Activated CD8-positive, alpha-beta memory T cell treated with anti-CD3 and anti-CD28 coated beads for 24 hours (primary cell): ENCODE measurements around the gene SMAD7.

ENCODE experiments used
- DNase-seq: peaks from one replicate; pipeline ENCODE4 v3.0.0-alpha.2; 2020

SMAD7 gene

DNA sequence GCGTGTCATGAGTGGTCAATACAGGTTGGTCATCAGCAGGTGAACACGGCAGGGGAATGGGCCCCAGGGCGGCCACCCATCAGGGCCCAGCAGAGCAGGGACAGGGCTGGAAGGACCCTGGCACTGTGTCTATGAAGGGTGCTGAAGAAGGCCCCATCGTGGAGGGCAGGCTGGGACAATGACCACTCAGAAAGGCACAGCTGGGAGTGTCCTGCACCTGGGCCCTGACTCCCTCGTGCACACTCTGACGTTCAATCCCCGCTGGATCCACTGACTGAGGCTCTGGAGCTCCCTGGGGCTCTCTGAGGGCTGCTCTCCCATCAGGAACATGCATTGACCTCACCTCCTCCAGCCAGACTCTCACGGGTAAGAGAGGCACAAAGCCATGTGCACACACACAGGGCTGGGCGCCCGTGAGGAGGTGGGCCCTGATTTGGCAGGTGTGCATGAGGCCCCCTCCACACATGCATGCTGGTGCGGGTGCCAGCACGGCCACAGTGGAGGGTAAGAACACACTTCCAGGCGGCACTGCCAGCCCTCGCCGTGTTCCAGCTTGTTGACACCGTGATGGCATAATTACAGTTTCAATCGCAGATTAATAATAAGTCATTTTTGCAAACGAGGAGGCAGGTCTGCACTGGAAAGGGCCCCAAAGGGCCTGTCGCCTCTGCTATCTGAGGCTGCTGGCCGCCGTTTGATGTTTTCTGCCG is 58.5 kb downstream of the SMAD7 start:
- no peak for DNase-seq

DNA sequence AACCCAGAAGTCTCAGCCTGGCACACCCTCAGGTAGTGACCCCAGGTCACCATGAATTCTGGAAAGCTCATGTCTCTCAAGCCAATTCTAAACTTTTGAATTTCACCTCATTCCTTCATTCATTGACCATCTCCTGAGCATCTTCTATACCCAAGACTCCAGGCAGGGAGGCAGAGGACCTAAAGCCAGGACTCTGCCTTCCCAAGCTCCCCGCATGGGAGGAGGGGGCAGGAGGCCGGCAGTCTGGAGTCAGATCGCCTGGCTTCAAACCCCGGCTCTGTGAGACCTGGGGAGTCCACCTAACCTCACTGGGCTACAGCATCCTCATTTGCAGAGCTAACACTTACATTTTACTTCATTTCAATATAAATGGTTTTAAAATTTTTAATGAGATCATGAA is 59.0 kb downstream of the SMAD7 start:
- DNase-seq = no peak

DNA sequence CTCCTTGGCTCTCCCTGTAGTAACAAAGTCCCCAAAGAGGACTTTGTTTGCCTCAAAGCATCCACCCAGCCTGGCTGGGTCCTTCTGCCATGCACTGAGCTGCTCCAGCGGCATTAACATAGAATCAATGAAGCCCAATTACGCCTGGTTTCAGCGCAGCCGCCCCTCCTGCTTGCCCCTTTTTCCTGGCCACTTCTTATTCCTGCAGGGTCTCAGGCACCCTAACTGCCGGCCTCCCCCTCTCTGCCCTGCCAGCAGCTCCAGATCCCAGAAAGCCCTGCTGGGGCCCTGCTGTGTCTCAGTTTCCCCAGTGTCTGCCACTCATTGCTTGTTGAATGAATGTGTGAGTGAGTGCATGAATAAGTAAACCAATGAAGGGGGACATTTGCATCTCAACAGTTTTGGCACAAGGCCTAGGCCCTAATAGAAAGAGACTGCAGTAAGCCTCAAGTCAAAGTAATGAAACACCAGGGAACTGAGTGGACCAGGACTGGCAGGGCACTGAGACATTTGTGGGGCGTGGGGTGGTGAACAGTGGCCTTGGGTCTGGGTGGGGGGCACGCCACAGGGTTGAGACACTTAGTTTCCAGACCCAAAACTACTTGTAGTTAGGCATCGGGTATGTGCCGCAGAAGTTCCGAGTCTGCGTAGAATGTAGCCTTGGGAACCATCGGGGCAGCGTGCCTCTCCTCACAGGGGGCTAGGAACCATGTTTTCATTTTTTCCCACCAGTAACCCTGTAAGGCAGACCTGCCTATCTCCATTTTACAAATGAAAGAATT is 60.6 kb downstream of the SMAD7 start:
- DNase-seq = no peak

DNA sequence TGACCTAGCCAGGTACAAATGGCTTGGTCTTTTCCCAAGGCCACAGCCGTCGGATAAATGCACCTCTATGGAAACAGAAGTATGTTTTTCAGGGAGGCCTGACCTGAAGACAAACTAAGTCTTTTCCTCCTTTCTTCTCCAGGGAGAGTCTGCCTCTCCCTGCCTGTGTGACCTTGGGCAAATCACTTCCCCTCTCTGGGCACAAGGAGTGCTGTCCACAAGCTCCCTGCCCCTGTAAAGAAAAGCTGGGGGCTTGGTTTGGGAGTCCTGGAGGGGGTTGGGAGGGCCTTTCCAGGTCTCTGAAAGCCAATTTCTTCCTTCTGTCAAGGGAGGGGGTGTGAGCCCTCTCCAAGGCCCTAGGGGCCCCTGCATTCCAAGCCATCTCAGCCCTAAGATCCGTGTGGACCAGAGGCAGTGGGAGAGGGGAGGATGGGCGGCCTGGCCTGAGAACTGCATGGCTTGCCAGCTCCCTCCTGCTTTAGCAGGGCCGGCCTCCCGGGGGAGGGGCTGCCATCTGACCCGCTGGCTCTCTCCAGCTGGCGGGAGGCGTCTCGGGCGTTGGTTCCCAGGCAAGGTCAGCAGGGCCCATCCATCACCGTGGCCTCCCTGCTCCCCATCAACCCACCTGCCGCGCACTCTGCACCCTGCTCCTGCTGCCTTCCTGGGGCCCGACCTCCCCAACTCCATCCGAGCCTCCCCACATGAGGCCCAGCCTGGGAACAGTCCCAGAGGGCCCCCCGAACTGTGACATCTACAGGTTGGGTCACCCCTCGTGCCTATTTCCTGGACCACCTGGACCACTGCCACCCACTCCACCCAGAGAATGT is 61.4 kb downstream of the SMAD7 start:
- no peak for DNase-seq

DNA sequence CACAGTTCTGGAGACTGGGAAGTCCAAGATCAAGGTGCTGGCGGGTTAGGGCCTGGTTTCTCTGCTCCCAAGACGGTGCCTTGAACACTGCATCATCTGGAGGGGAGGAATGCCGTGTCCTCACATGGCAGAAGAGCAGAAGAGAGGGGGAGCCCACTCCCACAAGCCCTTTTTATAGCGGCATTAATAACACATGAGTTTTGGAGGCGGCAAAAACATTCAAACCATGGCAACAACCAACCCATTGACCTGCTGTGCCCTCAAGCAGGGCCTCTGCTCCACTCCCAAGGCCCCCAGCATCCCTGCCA is 62.0 kb downstream of the SMAD7 start:
- no peak for DNase-seq

DNA sequence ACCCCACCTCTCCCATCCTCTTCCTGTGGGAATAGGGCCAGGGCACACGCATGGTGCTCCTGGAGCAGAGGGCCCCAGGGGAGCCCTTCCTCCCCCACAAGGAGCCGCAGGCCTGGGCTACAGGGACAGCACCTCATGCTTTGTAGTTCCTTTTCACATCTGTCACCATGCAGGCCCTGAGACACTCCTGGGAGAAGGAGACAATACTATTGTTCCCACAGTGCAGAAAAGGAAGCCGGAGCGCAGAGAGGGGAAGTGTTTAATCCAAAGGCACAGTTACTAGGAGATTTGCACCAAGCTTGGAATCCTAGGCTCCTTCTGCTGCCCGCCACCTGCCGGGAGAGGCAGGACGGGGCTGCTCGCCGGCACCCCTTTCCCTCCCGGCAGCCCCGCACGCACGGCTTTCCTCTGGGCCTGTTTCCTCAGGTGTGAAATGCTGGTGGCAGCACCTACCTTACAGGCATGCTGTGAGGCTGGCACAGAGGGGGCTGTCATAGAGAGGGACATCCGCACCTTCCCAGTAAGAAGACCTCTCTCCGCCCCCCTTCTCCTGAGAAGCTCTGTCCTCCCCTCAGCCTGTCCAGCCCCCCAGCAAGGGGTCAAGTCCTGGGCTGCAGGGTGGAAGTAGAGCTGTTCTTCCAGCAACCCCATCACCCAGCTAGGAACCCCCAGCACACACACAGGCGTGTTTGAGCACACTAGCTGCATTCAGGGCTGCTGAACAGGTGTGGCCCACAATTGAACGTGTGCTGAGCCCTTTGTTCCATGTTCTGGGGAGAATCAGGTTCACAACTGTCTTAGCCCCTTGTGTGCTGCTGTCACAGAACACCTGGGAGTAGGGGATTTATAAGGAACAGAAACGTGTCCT is 62.6 kb downstream of the SMAD7 start:
- DNase-seq = no peak

DNA sequence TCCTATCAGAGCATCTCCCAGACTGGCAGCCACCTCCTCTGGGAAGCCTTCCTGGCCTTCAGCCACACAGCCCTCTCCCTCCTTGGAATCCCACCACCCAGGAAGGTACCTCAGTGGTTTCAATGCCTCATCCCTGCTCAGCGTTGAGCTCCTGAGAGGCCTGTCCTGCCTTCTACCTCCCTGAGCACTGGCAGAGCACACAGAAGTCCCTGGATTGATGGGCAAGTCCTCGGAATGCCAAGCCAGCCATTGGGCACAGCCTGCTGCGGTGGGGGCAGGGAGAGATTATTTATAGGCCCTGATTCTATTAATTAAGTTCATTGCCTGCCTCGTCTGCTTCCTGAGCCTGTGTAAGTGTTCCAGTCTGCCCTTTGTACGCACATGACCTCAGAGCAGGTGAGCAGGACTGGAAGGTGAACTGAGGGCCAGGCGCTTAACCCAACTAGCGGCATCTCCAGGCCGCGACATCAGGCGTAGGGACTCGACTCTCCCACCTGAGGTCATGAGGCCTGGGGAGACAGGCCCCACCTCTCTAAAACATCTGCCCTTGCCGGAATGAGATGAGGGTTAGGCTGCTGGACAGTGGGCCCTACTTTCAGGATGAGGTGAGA is 63.4 kb downstream of the SMAD7 start:
- DNase-seq = no peak

DNA sequence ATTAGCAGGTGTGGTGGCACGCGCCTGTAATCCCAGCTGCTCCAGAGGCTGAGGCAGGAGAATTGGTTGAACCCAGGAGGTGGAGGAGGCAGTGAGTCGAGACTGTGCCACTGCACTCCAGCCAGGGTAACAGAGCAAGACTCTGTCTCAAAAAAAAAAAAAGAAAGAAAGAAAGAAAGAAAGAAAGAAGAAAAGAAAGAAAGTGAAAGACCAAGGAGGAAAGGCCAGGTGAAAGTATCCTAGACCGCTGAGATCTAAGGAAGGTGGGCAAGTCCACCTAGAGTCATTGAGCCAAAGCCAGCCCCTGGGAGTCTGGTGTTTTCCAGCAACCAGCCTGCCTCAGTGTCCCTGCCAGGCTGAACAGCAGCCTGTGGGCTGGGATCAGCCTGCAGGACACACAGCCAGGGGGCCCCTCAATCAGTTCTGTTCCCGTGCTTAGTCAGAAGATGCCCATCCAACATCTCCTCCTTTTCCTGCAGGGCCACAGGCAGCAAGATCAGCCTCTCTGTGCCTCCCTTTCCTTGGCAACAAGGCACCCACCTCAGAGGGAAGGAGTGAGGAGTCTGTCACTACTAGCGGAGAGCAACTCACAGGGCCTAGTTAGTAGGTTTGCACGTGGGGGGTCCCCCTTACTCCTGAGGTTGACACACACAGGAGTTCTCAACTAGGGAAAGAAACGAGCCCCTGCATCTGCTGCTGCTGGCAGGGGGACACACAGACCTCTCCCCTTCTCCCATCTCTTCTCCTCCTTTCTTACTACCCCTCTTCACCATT is 64.1 kb downstream of the SMAD7 start:
- no peak for DNase-seq

DNA sequence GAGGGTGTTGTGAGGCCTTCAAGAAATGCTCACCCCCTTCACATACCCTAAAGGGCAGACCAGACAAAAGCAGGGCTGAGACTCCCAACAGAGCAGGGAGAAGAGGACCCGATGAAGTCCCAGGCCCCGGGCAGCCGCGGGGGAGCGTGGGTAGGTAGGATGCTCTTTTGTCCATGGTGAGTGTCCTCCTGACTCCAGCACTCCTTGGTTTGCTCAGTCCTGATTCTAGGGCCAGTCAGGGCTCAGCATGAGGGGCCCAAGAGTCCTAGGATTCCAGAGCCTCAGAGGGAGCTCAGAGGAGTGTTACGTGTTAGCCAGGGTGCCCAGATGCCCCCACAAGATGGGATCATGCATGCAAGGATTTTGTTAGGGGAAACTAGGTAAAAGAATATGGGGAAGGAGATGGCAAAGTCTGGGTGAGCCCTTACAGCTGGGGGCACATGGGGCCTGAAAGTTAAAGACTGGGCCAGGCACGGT is 64.8 kb downstream of the SMAD7 start:
- DNase-seq = no peak

DNA sequence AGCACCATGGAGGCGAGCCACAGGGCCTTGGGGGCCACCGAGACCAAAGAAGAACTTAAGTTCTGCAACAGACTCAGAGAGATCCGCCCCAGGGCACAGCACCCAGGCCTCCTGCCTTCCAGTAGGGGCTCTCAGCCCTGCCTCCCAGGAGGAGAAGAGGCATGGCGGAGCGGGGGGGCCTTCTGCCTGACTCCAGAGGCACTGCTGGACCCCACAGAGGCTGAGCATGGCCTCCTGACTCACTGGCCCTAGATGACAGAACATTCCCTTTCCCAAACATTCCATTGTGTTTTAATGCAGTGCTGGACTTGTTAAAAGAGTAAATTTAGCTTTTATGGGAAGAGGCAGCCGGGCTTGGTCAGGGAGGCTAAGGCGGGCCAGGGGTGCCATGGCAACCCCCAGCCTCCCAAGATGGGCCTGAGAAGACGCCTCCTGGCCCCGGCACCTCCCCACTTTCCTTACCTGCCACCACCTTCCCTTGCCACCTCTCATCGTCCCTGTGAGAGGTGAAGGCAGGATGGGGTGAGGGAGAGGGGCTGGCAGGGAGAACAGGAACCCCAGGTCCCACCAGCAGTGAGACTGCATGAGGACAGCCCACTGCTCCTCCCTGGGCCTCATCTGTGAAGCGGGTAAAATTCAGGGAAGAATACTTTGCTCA is 65.4 kb downstream of the SMAD7 start:
- DNase-seq = no peak

DNA sequence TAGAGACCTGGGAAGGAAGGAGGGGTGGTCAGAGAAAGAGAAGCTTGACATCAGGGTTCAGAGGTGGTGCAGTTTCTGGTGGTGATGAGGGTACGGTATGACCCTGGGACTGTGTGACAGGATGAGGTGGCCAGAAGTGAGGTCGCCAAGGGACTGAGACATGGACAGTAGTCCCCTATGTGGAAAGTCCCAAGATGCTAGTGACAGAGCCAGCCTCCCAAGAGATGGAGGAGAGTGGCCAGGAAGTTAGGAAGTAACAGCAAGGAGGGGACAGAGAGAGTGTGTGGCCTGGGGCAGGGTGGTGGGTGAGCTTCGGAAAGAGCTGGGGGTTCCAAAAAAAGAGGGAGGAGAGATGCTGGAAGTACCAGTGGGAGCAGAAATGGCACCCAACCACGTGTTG is 66.0 kb downstream of the SMAD7 start:
- DNase-seq = no peak

DNA sequence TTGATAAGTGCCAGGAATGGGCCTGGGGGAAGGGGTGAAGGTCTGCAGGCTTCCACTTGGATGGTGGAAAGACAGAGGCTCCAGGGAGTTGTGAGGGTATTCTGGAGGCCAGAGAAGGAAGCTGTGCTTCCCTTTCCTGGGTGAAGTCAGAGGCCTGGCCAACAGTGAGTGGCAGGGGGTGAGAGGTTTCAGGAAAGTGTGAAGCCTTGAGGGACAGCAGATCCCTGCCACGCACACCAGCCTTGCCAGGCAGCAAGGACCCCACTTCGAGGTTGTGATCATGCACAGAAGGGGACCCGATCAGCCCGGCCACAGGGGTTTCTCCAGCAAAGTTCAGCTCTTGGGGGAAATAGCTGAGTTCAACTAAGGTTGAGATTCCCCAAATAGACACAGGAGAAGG is 66.5 kb downstream of the SMAD7 start:
- no peak for DNase-seq

DNA sequence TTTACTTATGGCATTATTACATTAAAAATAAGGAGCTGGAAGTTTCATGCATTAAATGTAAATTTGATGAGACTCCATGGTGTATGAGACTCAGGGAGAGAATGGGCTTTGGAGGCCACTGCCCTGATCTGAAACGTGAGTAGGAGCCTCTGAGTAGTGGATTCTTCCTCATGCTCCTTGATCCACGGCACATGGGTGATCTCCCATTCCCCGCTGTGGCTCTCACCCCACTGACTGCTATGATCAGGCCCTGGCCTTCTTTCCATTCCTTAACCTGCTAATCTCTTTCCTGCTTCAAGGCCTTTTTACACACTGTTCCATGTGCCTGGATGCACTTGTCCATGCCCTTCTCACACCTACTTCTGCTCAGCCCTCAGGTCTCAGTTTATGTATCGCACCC is 68.4 kb downstream of the SMAD7 start:
- DNase-seq = no peak

DNA sequence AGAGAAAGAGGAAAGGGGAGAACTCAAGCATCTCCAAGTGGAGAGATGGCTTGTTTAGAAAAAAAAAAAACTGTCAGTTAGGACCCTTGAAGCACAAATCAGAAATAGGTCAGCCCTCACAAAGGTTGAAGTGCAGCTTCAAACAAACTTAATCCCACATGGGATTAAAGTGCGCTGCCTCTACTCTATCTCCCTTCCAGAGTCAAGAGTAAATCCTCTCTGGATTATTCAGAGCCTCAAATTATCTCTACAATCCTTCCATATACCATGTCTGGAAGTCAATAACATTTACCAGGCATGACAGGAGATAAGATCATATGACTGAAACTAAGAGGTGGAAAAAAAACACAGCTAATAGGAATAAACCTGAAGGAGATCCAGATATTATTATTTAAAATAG is 69.8 kb downstream of the SMAD7 start:
- no peak for DNase-seq

DNA sequence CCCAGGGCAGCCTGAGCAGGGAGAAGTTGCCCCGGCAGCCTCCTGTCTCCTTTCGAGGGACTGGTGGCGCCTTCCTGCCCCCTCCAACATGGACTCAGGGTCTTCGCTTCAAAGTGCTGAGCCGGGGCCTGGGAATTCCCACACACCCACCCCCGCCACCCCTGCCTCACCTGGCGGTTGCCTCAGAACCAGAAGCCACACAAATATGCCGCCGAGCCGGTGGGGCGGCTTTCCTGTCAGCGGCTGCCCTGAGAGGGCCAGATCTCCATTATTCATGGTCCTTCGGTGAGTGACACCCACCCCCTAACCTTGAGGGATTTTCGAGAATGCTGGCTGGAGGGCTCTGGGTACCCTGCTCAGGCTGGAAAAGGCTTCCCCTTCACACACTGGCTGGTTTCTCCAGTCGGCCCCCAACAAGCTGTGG is 71.7 kb downstream of the SMAD7 start:
- no peak for DNase-seq

DNA sequence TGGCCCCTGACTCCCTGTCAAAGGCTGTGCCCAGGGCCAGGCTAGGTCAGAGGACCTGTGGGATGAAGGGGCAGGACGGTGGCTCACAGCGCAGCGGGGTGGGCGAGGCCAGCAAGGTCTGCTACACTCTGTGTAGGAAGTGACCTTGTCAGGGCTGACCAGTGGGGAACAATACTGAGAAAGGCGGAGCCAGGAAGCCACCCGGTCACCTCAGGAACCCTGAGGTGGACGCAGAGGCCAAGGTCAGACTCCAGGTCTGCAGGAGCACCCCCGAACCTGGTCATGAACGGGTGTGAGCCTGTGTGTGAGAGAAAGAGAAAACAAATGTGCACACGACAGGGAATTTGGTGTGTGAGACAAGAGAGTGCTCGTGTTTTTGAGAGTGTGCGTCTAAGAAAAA is 72.3 kb downstream of the SMAD7 start:
- no peak for DNase-seq

DNA sequence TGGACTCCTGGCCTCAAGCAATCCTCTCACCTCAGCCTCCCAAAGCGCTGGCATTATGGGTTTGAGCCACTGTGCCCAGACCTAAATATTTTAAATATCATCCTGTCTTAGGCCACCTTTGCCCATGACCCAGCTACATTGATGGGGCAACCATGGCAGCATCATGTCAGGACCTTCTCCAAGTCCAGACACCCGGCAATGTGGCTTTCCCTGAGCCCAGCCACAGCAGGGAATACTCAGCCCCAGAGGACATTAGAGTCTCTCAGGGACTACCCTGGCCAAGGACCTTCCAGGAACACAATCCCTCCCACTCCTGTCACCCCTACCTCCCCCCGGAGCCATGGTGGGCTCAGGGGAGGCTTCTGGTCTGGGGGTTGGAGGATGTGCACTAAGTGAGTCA is 72.8 kb downstream of the SMAD7 start:
- no peak for DNase-seq

DNA sequence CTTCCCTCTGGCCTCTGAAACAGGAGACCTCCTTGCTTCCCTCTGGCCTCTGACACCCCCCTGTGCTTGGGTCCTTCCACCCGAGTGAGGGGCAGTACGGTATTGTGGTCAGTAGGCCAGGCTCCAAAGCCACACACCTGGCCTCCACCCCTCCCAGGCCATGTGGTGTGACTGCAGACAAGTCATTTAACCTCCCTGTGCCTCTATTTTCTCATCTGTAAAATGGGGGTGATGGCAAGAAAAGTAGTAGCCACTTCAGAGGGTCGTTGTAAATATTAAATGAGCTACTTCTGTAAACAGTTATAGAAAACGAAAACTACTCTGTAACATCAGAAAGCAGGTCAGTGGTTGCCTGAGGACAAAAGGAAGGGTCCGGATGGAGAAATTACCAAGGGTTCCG is 74.2 kb downstream of the SMAD7 start:
- DNase-seq = no peak

DNA sequence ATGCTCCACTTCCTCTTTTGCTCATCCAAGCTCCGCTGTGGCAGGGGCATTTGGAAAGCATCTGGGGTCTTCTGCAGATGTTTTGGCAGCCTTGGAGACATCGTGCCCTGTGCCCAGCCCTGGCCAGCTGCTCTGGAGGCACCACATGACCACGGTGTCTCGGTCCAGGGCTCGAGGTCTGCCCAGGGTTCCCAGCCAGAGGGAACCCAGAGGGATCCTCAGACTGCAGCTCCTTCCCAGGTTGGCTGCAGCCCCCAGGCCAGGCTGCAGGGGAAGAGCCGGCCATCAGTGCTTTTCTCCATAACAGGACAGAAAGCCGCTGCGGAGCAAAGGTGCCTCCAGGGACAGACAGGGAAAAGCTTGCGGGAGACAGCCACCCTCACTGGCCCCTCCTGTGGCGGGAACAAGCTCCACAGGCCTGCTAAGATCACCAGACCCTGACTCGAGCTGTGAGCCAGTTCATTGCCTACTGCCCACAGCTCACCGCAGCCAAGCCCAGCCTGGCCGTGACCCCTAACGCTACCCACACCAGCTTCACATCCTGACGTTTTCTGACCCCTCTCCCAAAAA is 74.7 kb downstream of the SMAD7 start:
- no peak for DNase-seq

DNA sequence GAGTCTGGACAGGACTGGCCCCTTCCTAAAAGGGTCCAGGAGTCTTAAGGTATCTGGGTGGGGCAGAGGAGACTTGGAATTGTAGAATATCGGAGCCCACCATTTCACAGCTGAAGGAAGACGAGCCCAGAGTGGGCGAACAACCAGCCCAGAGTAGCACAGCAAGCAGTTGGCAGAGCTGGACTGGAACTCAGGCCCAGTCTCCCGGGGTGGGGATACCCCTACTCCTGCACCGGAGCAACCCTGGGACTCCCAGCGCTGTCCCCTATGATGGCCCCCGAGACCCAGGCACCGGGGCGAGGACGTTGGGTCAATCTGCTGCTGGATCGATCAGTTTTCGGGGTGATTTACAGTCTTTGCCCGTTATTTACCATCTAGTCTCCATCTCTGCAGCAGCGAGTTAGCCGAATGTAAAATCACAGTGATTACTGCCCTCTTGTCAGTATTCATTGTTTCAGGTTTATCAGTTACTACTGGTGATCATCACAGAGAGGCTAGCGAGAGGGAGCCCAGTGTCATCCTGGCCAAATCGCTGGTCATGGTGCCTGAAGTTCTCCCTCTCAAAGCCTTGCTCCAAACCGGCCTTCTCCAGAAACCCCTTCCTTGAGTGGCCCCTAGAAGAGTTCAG is 75.3 kb downstream of the SMAD7 start:
- no peak for DNase-seq
